ENCODE data around the gene LRRTM3. TPM values are rescaled to one million over a fixed set of nuclear protein-coding genes. Genes with fewer than 3 reads are reported as not detected.

LRRTM3 gene
- total and polyA plus RNA-seq, 11 donors = not detected

DNA sequence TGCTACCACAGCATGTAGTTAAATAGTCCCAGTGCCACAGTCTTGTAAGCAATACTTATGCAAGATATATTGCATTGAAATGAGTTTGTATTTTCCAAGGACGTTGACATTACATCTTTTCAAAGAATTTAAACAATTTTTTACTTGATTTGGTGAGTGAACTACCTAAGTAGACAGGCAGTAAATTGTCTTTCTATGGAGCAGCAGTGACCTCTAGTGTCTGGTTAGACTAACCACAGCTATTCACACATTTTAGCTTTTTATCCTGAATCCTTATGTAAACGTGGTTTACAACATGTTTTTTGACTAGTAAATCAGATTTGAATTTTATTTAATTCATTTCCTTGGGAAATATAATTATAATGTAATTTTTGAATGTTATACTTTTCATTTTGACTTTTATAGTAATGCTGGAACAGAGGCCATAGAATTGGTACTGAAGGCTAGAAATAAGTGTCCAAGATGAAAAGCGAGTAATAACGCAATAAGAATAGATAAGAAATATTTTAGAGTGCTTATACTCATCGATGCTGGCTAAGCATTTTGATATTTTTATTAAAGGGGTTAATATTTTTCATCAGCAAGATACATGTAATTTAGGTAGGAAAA, 5.6 kb downstream of the LRRTM3 start:
- H3K9me3 ChIP-seq = no peaks in the 10 kb centered on the region
- WGBS, 4 donors = 20 to 25% (median 23%) methylated on average over 5 of the region's 5 CpGs
- intact Hi-C loops (cut with DNase I) = loop anchor here in 3 of 10 donors (5.0 to 10.0 kb wide), 3 partner anchors 583 to 851 kb away; no protein-coding TSS in a partner anchor

DNA sequence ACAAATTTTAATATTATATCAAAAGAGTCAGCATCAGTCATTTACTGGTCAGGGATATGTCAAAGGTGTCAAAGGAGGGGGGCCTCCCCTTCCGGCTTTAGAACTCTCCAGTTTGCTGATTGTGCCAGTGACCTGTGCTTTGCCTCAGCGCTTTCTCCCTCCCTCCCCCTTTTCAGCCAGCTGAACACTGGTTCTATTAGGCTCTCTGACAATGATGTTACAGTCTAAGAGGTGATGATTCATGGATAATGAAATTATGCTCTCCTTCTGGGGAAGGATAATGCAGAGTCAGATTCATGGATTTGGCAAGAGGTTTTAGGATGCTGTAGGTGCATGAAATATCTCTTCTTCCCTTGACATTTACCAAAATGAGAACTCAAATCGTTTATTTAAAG, 6.1 kb downstream of the LRRTM3 start:
- TF ChIP-seq, protein P1, sequence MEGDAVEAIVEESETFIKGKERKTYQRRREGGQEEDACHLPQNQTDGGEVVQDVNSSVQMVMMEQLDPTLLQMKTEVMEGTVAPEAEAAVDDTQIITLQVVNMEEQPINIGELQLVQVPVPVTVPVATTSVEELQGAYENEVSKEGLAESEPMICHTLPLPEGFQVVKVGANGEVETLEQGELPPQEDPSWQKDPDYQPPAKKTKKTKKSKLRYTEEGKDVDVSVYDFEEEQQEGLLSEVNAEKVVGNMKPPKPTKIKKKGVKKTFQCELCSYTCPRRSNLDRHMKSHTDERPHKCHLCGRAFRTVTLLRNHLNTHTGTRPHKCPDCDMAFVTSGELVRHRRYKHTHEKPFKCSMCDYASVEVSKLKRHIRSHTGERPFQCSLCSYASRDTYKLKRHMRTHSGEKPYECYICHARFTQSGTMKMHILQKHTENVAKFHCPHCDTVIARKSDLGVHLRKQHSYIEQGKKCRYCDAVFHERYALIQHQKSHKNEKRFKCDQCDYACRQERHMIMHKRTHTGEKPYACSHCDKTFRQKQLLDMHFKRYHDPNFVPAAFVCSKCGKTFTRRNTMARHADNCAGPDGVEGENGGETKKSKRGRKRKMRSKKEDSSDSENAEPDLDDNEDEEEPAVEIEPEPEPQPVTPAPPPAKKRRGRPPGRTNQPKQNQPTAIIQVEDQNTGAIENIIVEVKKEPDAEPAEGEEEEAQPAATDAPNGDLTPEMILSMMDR (IDR thresholded peaks at IDR 0.05) = no peak
- no peak for TF ChIP-seq POLR2A (IDR thresholded peaks at IDR 0.05)
- 30 to 41% (median 34%) methylated on average over 3 of the region's 3 CpGs for WGBS, 4 donors
- peaks cover 0 to 10% (median 0%) of the 10 kb centered on the region in 12 donors for H3K4me1 ChIP-seq
- peaks cover 0 to 36% (median 4%) of the 10 kb centered on the region in 9 donors for H3K27me3 ChIP-seq
- no peaks in the 10 kb centered on the region for H3K36me3 ChIP-seq
- DNase-seq (no peak), ATAC-seq (no peak)
- intact Hi-C loops (cut with DNase I) = loop anchor here in 3 of 10 donors (5.0 to 10.0 kb wide), 3 partner anchors 583 to 850 kb away; no protein-coding TSS in a partner anchor
- no peaks in the 10 kb centered on the region for H3K9me3 ChIP-seq
- H3K4me3 ChIP-seq = no peak overlapping the region
- H3K27ac ChIP-seq = no peak overlapping the region

More for the DNA sequence above, 5.6 kb downstream of the LRRTM3 start:
- Histone ChIP-seq H3K27me3 (peaks cover 0 to 41% (median 4%) of the 10 kb centered on the region in 9 donors), H3K4me3 (no peak overlapping the region), H3K27ac (no peak overlapping the region), H3K36me3 (no peaks in the 10 kb centered on the region), H3K4me1 (peaks cover 0 to 10% (median 0%) of the 10 kb centered on the region in 12 donors)
- TF ChIP-seq, protein P1 (IDR thresholded peaks at IDR 0.05) = peak; percentile 54 to 86 (median 76)
- no peak for TF ChIP-seq POLR2A (IDR thresholded peaks at IDR 0.05)
- ATAC-seq = peak in 3 of 4 donors; percentile 45 to 57 (median 57)
- DNase-seq = no peak

DNA sequence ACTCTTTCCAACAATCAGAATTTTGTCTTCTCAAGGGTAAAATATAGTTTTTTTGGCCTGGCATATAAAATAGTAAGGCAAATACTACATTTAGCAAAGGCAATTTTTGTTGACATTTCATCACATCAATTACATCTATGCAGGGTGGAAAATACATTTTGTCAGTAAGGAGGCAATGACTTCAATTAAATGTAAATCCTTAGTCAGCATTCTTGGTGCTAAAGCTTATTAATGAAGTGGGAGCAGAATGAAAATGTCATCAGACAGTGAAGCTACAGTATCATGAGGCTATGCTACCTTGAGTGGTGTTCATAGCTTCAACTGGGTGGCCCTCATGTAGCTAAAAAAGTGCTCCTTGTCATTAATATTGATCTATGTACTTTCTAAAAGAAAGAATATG, 8.9 kb downstream of the LRRTM3 start:
- Histone ChIP-seq H3K4me1 (peaks cover 0 to 2% (median 0%) of the 10 kb centered on the region in 12 donors), H3K27me3 (peaks cover 0 to 9% (median 0%) of the 10 kb centered on the region in 9 donors), H3K4me3 (no peak overlapping the region), H3K27ac (no peak overlapping the region), H3K9me3 (no peaks in the 10 kb centered on the region), H3K36me3 (no peaks in the 10 kb centered on the region)
- no peak for TF ChIP-seq POLR2A (IDR thresholded peaks at IDR 0.05)
- TF ChIP-seq, protein P1 (IDR thresholded peaks at IDR 0.05) = no peak
- intact Hi-C loops (cut with DNase I) = loop anchor here in 3 of 10 donors (5.0 to 10.0 kb wide), 3 partner anchors 580 to 848 kb away; no protein-coding TSS in a partner anchor
- no peak for ATAC-seq
- DNase-seq = no peak

- 58 to 68% (median 67%) methylated on average over 3 of the region's 3 CpGs for WGBS, 4 donors
- Histone ChIP-seq H3K27me3 (no peaks in the 10 kb centered on the region), H3K36me3 (no peaks in the 10 kb centered on the region), H3K4me3 (no peak overlapping the region), H3K4me1 (no peaks in the 10 kb centered on the region), H3K27ac (no peak overlapping the region), H3K9me3 (peaks cover 0 to 3% (median 0%) of the 10 kb centered on the region in 12 donors)
- no peak for TF ChIP-seq POLR2A (IDR thresholded peaks at IDR 0.05)
- TF ChIP-seq, protein P1 (IDR thresholded peaks at IDR 0.05) = no peak
- intact Hi-C loops (cut with DNase I) = loop anchor here in 1 of 10 donors (10.0 kb wide), 1 partner anchor 834 kb away; no protein-coding TSS in a partner anchor
- DNase-seq (no peak), ATAC-seq (no peak)
These were observed 15.1 kb downstream of the LRRTM3 start for GRCh38 chr10:66940965-66941364.

Data from heart left ventricle (tissue), 16 donors.